Brain pericyte (primary cell): ENCODE measurements around the gene PAX4.
"Not testable (repeated sequence)": the region's sequence is repeated elsewhere in the genome, so short reads cannot be mapped to it uniquely, and the experiment has no call there.

ENCODE experiments used
- DNase-seq: peaks from one replicate; pipeline ENCODE4 v3.0.0-alpha.2; 2012; ENCODE audit warnings: low read depth, low spot score

The PAX4 gene

DNA sequence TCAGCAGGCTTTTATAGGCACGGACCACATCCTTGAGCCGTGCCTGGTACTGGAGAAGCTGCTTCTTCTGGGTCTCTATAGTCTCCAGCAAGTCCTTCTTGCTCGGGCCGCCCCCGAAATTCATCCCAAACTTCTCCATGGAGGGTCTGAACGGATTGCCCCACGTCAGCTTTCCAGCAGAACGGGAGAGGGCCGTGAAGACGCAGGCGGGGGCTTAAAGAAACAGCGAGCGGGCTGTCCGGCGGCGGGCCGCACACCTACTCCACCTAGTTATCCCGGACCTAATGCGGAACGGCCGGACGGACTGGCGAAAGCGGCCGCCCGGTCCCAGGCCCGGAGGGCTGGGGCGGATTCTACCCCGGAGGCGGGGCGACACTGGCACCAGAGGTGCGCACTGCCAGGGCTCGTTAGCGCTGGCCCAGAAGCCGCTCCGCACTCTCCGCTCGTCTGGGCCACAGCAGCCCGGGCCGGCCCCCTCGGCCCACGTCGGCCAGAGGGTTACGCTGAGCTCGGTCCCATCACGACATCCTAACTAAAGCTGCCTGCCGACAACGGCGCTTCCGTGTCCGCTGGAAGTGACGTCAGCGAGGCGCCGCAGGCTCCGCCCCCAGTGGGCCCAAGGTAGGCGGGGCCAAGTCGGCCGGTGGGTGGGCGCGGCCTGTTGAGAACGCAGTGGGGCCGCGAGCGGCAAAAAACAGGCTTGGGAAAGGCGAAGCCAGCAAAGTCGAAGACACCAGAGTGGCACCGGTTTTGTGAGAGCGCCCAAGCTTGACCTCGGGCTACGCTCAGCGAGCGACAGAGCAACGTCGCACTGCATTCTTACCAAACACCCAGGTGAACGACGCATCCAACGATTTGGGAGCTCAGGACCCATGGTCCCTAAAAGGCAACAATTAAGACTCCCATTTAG is 32.6 kb downstream of the PAX4 start, which contains the start of gene GCC1:
Gene GCC1, minus strand, starts transcription at position 553 of the 910 bp plus-strand sequence. Its CDS starts 414 bp downstream, at position 139.
- peak; percentile 73 for DNase-seq

DNA sequence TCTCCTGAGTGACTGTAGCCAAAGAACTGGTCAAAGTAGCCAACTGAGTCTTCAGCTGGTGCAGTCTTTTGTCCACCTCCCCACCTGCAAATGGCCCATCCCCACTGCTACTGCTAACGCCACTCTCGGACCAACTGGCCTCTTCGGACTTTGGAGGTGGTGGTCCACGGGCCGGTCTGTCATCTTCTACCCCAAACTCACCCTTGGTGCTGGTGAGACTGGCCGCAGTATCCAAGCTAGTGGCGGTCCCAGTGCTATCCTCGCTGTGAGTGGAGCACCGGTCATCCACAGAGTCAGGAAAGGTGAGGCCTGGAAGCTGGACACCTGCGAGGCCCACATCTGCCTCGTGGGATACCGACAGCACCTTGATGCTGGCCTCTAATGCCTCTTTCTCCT is 33.3 kb downstream of the PAX4 start:
- DNase-seq: no peak

DNA sequence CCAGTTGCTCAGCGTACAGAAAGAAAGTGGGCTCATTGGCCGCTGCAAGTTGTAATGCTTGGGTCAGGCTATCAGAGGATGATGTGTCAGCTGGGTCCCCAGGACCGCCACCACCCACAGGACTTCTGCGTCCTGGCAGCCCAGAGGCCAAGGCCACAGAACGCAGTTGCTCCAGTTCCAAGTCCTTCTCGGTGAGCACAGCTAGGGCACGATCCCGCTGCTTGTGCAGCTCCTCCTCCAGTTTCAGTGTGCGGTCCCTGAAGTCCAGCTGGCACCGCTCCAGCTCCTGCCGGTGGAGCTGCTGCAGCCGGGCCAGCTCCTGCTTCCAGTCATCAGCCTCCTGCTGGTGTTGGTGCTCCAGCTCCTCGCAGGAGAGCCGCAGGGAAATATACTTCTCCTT is 35.6 kb downstream of the PAX4 start:
- DNase-seq: peak; percentile 38

DNA sequence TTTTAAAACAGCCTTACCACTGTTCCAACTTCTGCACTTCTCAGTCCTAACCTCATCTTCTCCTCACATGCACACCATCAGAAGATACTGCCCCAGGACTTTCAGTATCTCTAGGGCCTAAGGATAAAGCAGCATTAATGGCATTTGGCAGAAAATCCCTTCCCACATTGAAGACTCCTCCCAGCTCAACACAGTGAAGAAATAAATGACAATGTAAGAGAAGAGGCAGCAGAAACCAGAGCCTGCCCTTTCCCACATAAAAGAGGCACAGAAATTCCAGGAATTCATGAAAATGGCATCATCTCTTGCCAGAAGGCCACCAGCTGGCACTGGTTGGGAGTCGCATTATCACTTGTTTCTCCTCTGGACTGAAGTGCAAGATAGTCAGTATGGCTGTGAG is 36.2 kb downstream of the PAX4 start:
- DNase-seq: no peak

DNA sequence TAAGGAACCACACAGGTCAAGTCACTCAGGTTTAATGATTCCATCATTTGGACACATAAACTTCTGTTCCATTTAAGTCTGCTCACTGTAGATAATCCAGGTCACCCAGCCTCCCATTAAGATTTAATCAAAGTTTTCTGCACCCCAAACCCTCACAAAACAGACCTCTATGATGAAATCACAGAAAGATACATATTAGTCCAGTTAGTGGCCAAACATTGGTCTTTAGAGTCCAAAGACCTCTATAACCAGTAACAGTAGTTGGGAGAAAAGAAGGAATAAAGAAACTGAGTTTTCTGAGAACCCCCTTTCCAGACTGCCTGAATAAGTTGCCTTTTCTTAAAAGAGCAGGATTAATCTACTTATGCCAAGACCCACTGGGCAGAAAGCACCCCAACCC is 37.3 kb downstream of the PAX4 start:
- no peak for DNase-seq

DNA sequence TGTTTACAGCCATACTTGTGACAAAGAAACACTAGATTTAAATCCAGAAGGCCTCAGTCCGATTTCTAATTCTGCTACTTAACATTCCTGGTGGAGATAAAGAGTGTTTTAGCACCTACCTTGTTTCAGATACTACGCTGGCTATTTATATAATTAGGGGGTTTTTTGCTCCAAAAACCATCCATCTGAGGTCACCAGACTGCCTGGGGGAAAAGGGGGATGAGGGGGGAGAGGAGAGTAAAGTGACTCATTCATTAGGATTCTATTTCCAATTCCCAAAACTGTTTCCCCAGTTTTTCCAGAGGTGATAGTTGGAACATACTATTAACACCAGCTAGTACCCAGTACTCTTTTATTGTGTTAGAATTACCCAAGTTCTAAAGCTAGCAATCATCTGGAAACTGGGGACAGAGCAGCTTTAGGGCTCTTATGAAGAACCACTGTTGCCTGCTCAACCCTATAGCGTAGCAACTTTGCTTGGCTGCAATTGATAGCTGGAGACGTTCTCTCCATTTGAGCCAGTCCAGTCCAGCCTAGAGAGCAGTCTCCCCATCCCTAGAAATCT is 39.1 kb downstream of the PAX4 start:
- no peak for DNase-seq

DNA sequence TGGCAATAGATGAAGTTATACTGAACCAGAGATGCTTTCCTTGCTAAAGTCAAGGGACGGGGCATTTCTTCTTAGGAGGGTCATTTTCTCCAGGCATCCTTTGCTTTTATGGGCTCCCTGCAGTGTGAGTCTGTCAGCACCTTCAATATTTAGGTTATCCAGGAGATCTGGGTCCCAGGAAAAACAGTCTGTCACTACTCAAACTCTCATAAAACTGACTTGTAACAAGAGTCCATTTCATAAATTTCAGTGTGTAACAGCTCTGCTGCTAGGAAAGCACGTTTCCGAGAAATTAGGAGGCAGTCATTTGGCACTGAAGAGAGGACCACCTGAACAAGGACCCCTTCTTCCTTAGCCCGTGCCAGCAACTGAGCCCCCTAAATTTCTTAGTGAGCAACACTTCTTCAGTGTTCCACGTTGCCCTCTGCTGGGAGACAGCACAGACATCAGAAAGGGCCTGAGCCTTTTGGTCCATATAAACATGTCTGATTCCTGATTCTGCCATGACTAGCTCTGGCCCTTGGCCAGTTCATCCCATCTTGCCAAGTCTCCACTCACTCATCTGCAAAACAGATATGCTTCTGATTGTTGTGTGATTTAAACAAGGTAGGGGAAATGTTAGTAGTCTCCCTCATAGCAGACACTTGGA is 39.8 kb downstream of the PAX4 start:
- DNase-seq: no peak

DNA sequence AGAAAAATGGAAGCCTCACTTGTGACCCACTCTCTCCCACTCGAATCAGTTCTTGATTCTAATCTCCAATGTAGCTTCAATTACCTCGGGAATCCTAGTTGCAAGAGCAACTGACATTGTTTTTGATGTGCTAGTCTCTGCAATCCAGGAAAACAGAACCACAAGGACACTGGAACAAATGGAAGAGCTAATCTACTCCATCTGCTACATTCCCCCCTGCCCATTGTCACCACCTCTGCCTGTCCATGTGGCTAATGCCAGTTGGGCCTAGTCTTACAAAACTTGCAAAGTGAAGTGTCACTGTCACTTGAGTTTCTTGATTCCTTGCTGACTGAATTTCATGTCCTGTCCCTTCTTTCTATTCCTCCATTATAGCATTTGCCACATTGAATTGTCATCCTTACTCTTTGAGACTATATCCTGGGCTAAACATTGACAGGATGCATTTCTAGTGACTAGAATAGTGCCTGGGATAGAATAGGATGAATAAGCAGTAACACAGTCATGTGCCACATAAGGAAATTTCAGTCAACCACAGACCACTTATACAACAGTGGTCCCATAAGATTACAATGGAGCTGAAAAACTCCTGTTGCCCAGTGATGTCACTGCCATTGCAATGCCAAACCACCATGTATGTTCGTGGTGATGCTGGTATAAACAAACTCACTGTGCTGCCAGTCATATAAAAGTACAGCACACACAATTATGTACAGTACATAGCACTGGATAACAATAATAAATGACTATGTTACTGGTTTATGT is 46.0 kb downstream of the PAX4 start:
- no peak for DNase-seq

DNA sequence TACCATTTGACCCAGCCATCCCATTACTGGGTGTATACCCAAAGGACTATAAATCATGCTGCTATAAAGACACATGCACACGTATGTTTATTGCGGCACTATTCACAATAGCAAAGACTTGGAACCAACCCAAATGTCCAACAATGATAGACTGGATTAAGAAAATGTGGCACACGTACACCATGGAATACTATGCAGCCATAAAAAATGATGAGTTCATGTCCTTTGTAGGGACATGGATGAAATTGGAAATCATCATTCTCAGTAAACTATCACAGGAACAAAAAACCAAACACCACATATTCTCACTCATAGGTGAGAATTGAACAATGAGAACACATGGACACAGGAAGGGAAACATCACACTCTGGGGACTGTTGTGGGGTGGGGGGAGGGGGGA is 49.9 kb downstream of the PAX4 start:
- DNase-seq: not testable (repeated sequence)

DNA sequence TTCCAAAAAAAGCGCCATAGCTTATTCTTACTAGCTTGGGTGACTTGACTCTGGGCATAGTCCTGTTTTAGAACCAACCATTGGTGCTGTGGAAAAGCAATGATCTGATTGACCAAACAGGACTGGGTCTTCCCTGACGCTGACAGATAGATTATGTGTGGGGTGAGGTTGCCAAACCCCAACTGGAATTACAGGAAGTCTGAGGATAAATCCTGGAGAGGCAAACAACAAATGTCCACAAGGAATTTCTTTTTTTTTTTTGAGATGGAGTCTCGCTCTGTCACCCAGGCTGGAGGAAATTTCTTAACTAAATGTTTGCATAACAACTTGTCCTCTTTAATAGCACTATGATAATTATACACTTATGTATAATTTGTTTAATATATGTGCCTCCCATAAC is 51.7 kb downstream of the PAX4 start:
- no peak for DNase-seq
